Mesothelial cell of epicardium (in vitro differentiated cells): ENCODE data around the gene CHURC1. TPM values are rescaled to one million over a fixed set of nuclear protein-coding genes. Genes with fewer than 3 reads are reported as not detected.

Experiments
- DNase-seq, 2 experiments: peaks; one replicate each; pipeline ENCODE4 v3.0.0; 2021; ENCODE audit warnings: low spot score in 2 of 2; ENCODE audit not compliant: unreplicated experiment in 2 of 2
- H3K27ac Mint-ChIP-seq: 2 replicates; pipeline ENCODE4 v1.8.0; 2021; ENCODE audit warnings: mixed read lengths
- H3K27me3 Mint-ChIP-seq: 2 replicates; pipeline ENCODE4 v1.8.0; 2021; ENCODE audit warnings: low read depth, mixed read lengths
- H3K36me3 Mint-ChIP-seq: 2 replicates; pipeline ENCODE4 v1.8.0; 2021; ENCODE audit warnings: mixed read lengths
- H3K4me1 Mint-ChIP-seq: 2 replicates; pipeline ENCODE4 v1.8.0; 2021; ENCODE audit warnings: mixed read lengths
- H3K4me3 Mint-ChIP-seq: 2 replicates; pipeline ENCODE4 v1.8.0; 2021; ENCODE audit warnings: mild to moderate bottlenecking, moderate library complexity, mixed read lengths
- H3K9me3 Mint-ChIP-seq: 2 replicates; pipeline ENCODE4 v1.8.0; 2021; ENCODE audit warnings: mixed read lengths
- CTCF ChIP-seq: fragments of 200-600 bp; sonication (generic); IDR thresholded peaks from one replicate; pipeline ENCODE4 v1.5.0; 2021; ENCODE audit warnings: antibody characterized with exemption; ENCODE audit not compliant: unreplicated experiment
- total RNA-seq: library from RNA; stranded (reverse); gene quantifications from 3 replicates; pipeline ENCODE4 v1.2.1, GENCODE V29; 2021

CHURC1 gene
- total RNA-seq, 1 donor from 2014 or later = 45.8 TPM

- TF ChIP-seq CTCF = no peak
- no peaks in the 10 kb centered on the region for H3K36me3 Mint-ChIP-seq
- H3K9me3 Mint-ChIP-seq = no peaks in the 10 kb centered on the region
- DNase-seq = peak; percentile 42 to 68
- H3K27ac Mint-ChIP-seq = peak within 1 kb of the TSS; percentile 61
- no peaks in the 10 kb centered on the region for H3K27me3 Mint-ChIP-seq
- H3K4me1 Mint-ChIP-seq = peaks cover 20% of the 10 kb centered on the region
- peak within 1 kb of the TSS; percentile 84 for H3K4me3 Mint-ChIP-seq
Observed at GRCh38 chr14:64971943-64972791, 57.9 kb downstream of the CHURC1 start, which contains the start of gene RAB15. TSS of gene RAB15 (minus strand) at chr14:64972336. CDS start at chr14:64972076, 260 bp downstream.

GRCh38 chr14:64973026-64973442 is 58.8 kb downstream of the CHURC1 start:
- no peak for DNase-seq
- peaks cover under 1% of the 10 kb centered on the region for H3K27me3 Mint-ChIP-seq
- TF ChIP-seq CTCF = no peak
- no peaks in the 10 kb centered on the region for H3K36me3 Mint-ChIP-seq
- H3K4me3 Mint-ChIP-seq = peak overlapping the region; percentile 84
- peak overlapping the region; percentile 59 for H3K27ac Mint-ChIP-seq
- no peaks in the 10 kb centered on the region for H3K9me3 Mint-ChIP-seq
- H3K4me1 Mint-ChIP-seq = peaks cover 20% of the 10 kb centered on the region

- no peaks in the 10 kb centered on the region for H3K9me3 Mint-ChIP-seq
- no peak for TF ChIP-seq CTCF
- DNase-seq = no peak
- peaks cover 1% of the 10 kb centered on the region for H3K27me3 Mint-ChIP-seq
- H3K36me3 Mint-ChIP-seq = no peaks in the 10 kb centered on the region
- no peak overlapping the region for H3K4me3 Mint-ChIP-seq
- peaks cover 21% of the 10 kb centered on the region for H3K4me1 Mint-ChIP-seq
- no peak overlapping the region for H3K27ac Mint-ChIP-seq
Observed at GRCh38 chr14:64973826-64974225, 59.6 kb downstream of the CHURC1 start.

DNA sequence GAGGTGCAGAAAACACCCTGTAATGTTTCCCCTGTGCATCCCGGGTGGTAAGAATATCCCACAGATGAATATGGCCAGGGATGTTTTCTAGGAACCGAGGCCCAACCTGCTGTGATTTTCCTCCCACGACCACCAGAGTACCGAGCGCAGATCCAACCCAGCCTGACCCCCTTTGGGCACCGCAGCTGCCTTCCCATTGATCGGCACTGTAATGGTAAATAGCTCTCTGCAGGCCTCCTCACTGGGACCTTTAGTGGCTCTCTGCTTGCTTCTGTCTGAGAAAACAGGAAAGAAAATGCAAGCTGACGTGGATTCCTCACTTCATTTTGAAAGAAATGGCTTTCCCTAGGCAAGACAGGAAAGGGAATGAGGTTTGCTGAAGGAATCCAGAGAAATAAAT is 60.3 kb downstream of the CHURC1 start:
- Mint-ChIP-seq H3K27me3 (peaks cover 1% of the 10 kb centered on the region), H3K36me3 (no peaks in the 10 kb centered on the region), H3K4me3 (no peak overlapping the region), H3K9me3 (no peaks in the 10 kb centered on the region), H3K27ac (no peak overlapping the region), H3K4me1 (peaks cover 24% of the 10 kb centered on the region)
- no peak for DNase-seq
- TF ChIP-seq CTCF = no peak

DNA sequence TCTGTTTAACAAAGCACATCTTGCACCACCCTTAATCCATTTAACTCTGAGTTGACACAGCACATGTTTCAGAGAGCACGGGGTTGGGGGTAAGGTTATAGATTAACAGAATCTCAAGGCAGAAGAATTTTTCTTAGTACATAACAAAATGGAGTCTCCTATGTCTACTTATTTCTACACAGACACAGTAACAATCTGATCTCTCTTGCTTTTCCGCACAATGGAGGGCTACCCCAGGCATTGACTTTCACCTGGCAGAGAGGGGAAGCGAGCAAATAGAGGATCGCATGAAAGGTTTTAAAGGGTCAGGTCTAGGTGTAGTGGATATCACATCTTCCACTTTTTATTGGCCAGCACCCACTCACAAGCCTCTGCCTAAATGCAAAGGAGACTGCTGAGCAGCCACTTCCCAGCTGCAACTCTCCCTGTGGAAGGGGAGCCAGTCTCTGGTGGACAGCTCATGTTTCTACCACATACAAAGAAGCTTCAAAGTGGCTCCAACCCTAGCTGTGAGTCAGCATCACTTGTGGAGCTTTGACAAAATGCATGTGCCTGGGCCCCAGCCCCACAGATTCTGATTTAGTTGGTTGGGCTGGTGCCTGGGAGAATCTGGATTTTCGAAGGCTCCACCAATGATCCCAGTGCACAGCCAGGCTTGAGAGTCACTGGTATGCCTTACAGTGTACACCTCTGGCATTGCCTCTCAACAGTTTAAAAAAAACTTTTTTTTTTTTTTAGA is 65.2 kb downstream of the CHURC1 start:
- no peak for TF ChIP-seq CTCF
- Mint-ChIP-seq H3K27ac (no peak overlapping the region), H3K27me3 (peaks cover 3% of the 10 kb centered on the region), H3K36me3 (no peaks in the 10 kb centered on the region), H3K4me1 (peaks cover 17% of the 10 kb centered on the region), H3K9me3 (no peaks in the 10 kb centered on the region), H3K4me3 (no peak overlapping the region)
- no peak for DNase-seq
